ENCODE data around the gene CMTM2. TPM values are rescaled to one million over a fixed set of nuclear protein-coding genes. Genes with fewer than 3 reads are reported as not detected.

CMTM2 gene
- total RNA-seq, 1 donor from 2014 or later, result 0.41 TPM

DNA sequence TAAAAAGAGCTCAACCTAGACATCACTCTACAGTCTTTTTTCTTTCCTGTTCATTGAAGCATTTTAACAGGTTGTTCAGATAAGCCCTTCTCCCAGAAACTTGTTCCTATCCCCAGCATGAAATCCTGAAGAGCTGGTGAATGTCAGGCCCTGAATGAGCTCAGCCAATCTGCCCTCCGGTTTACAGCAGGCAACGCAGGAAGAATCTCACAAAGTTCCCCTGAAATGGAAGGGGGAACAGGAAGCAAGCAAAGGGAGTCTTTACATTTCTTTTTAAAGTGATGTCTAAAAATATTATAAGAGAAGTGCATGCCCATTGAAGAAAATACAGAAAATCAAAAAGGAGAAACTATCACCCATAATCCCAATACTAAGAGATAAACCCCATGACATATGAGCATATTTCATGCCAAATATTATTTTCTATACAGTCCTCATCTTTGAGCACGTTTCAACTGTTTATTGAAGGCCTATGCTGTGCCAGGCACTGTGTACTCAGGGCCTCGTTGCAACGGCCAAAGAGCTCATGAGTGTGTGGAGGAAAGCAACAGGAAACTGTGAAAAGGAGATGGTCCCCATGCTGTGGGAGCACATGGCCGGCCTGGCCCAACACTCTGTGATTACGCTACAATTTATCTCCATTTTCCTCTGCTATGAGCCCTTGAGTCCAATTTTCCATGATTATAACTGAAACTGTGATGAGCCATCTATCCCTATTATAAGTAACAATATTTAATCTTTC is 35.1 kb upstream of the CMTM2 start:
- no peak overlapping the region for H3K4me3 Mint-ChIP-seq
- no peak for DNase-seq (ENCODE audit: extremely low spot score, unreplicated experiment)
- H3K27ac Mint-ChIP-seq, result peak overlapping the region; percentile 36
- TF ChIP-seq, protein P1, sequence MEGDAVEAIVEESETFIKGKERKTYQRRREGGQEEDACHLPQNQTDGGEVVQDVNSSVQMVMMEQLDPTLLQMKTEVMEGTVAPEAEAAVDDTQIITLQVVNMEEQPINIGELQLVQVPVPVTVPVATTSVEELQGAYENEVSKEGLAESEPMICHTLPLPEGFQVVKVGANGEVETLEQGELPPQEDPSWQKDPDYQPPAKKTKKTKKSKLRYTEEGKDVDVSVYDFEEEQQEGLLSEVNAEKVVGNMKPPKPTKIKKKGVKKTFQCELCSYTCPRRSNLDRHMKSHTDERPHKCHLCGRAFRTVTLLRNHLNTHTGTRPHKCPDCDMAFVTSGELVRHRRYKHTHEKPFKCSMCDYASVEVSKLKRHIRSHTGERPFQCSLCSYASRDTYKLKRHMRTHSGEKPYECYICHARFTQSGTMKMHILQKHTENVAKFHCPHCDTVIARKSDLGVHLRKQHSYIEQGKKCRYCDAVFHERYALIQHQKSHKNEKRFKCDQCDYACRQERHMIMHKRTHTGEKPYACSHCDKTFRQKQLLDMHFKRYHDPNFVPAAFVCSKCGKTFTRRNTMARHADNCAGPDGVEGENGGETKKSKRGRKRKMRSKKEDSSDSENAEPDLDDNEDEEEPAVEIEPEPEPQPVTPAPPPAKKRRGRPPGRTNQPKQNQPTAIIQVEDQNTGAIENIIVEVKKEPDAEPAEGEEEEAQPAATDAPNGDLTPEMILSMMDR (conservative IDR thresholded peaks at IDR 0.05), result no peak
- no peaks in the 10 kb centered on the region for H3K27me3 Mint-ChIP-seq
- no peaks in the 10 kb centered on the region for H3K9me3 Mint-ChIP-seq
- peaks cover 28% of the 10 kb centered on the region for H3K4me1 Mint-ChIP-seq (ENCODE audit: unreplicated experiment)
- H3K36me3 Mint-ChIP-seq, result peaks cover 12% of the 10 kb centered on the region

DNA sequence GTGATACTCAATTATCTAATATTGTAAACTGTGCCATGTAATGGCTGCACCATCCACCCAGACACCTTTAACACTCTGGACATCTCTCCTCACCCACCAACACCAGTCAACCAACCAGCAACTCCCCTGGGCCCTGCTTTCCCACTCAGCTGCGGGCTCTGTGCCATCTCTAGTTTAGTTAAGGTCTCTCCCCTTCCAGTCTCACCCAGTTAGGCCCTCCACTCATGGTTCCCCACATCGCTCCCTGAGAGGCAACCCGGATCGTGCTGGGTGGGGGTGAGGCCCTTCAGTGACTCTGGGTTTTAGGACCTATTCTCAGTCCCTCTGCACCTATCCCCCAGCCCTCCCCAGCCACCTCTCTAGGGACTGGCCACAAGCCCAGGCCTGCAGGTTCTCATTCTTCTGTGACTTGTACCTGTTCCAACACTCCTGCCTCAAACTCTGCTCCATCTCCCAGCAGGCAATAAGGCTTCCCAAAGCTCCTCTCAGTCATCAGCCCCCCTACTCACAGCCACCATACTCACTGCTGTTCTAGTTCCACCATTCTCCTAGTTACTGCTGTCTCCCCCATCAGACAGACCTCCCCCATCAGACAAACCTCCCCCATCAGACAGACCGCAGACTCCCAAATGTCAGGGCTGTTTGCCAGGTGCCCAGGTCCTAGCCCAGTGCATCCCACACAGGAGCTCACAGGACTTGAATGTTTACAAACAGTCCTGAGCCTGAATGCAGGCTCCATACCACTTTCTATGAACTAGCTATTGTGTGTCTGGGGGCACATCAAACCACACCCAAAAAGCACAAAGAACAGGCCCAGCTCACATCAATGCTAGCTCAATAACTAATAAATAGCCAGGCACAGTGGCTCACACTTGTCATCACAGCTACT is 31.9 kb upstream of the CMTM2 start:
- peaks cover 2% of the 10 kb centered on the region for H3K9me3 Mint-ChIP-seq
- H3K4me3 Mint-ChIP-seq, result peak overlapping the region; percentile 84
- peak overlapping the region; percentile 24 for H3K27ac Mint-ChIP-seq
- H3K36me3 Mint-ChIP-seq, result peaks cover 8% of the 10 kb centered on the region
- no peak for DNase-seq (ENCODE audit: extremely low spot score, unreplicated experiment)
- TF ChIP-seq, protein P1 (conservative IDR thresholded peaks at IDR 0.05), result no peak
- H3K4me1 Mint-ChIP-seq (ENCODE audit: unreplicated experiment), result peaks cover 36% of the 10 kb centered on the region
- H3K27me3 Mint-ChIP-seq, result no peaks in the 10 kb centered on the region

DNA sequence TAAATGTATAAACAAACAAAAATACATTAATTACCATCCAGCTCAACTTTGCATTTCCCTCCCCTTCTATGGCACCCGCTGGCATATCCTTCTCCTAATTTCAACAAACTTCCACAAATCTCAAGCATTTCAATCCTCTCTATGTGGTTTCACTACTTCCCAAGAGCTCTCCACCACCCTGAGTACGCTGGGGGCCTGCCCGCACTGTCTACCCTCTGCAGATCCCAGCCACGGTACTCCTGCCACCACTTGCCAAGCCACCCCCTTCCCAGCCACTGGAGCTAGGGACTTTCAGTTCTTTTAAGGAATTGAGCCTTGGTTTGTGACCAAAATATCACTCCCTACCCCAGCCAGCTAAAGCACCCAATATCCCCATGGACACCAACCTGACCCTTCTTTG is 31.2 kb upstream of the CMTM2 start:
- no peak for DNase-seq (ENCODE audit: extremely low spot score, unreplicated experiment)
- H3K27ac Mint-ChIP-seq, result peak overlapping the region; percentile 24
- H3K27me3 Mint-ChIP-seq, result no peaks in the 10 kb centered on the region
- H3K4me1 Mint-ChIP-seq (ENCODE audit: unreplicated experiment), result peaks cover 40% of the 10 kb centered on the region
- peaks cover 4% of the 10 kb centered on the region for H3K9me3 Mint-ChIP-seq
- TF ChIP-seq, protein P1 (conservative IDR thresholded peaks at IDR 0.05), result no peak
- peaks cover 11% of the 10 kb centered on the region for H3K36me3 Mint-ChIP-seq
- peak overlapping the region; percentile 84 for H3K4me3 Mint-ChIP-seq

DNA sequence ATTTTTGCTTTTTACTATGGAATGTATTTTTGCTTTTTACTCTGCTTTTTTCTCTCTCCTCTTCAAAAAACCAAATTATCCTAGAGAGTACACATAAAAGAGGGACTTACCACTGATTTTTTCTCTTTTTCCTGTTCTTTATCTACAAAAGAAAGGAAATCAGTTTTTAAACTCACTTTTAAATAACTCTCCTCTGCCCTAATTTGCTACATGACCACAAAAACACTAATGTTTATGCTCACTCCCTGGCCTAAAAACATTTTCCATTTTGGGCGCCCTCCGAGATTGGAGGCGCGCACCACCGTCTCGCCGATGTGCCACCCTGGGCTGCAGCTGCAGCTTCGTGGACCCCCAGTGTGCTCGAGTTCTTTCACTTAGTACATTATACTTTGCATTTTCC is 30.4 kb upstream of the CMTM2 start:
- peak overlapping the region; percentile 84 for H3K4me3 Mint-ChIP-seq
- peaks cover 18% of the 10 kb centered on the region for H3K36me3 Mint-ChIP-seq
- TF ChIP-seq, protein P1 (conservative IDR thresholded peaks at IDR 0.05), result no peak
- H3K27me3 Mint-ChIP-seq, result no peaks in the 10 kb centered on the region
- peak overlapping the region; percentile 32 for H3K27ac Mint-ChIP-seq
- no peak for DNase-seq (ENCODE audit: extremely low spot score, unreplicated experiment)
- H3K9me3 Mint-ChIP-seq, result peaks cover 4% of the 10 kb centered on the region
- H3K4me1 Mint-ChIP-seq (ENCODE audit: unreplicated experiment), result peaks cover 44% of the 10 kb centered on the region

DNA sequence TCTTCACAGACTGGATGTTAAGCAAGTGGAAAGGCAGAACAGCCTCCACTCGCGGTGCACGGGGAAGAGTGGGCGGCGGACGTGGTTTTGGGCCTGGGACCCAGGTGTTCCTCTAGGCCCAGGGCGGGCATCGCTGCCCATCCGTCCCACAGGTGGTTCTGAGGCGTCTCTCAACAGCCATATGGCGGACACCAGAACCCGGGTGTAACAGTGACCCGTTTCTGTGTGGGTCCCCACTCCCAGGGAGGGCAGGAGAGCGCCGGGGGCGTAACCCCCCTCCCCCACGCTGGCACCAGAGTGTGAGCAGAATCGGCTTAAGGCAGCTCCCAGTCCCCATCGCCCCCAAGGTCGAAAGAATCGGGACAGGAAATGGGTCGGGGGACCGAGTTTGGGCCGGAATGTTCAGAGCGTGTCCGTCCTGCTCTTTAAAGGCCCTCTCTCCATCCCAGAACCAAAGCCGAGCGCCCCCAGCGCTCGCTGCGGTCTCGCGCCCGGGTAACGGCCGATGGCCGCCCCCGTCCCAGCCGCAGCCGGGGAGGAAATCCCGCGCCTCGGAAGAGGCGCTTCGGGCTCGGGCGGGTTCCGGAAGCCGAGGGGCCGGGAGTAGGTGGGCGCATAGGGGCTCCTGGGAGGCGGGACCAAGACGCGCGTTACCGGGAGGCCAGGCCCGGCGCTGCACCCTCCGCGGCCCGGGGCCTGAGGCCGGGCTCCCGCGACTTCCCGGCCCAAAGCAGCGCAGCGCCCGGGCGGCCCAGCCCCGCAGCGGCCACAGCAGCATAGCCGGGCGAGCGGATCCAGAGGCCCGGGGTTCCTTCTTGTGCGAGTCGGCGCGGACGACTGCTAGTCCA is 29.8 kb upstream of the CMTM2 start, which contains the start of gene TK2:
Gene TK2 (minus strand): TSS at position 839 of the 848 bp plus-strand sequence. CDS start 61 bp downstream, at position 778.
- TF ChIP-seq, protein P1 (conservative IDR thresholded peaks at IDR 0.05), result peak; percentile 37
- peaks cover 22% of the 10 kb centered on the region for H3K36me3 Mint-ChIP-seq
- DNase-seq (ENCODE audit: extremely low spot score, unreplicated experiment), result peak; percentile 82
- H3K27ac Mint-ChIP-seq, result peak within 1 kb of the TSS; percentile 87
- peak within 1 kb of the TSS; percentile 90 for H3K4me3 Mint-ChIP-seq
- H3K4me1 Mint-ChIP-seq (ENCODE audit: unreplicated experiment), result peaks cover 48% of the 10 kb centered on the region
- H3K27me3 Mint-ChIP-seq, result no peaks in the 10 kb centered on the region
- peaks cover 4% of the 10 kb centered on the region for H3K9me3 Mint-ChIP-seq
